Astrocyte (in vitro differentiated cells and primary cell): ENCODE results near the gene LIMS2. TPM values are rescaled to one million over a fixed set of nuclear protein-coding genes. Genes with fewer than 3 reads are reported as not detected.

Source experiments
- DNase-seq: peaks from one replicate; pipeline ENCODE4 v3.0.0-alpha.2; 2010; ENCODE audit warnings: low read depth
- FAIRE-seq: peaks from 2 replicates; lab custom pipeline; 2011; peaks lifted over from hg19 to GRCh38; lab: Jason Lieb, UNC
- H2AFZ ChIP-seq: 2 replicates; pipeline ENCODE4 v1.6.0; 2012; ENCODE audit warnings: low read depth, low read length, inconsistent platforms
- H3K27ac ChIP-seq: 2 replicates; pipeline ENCODE4 v1.5.1; 2011; ENCODE audit warnings: low read depth, low read length, inconsistent platforms
- H3K27me3 ChIP-seq: 2 replicates; pipeline ENCODE4 v1.6.0; 2011; ENCODE audit warnings: low read length, inconsistent platforms; ENCODE audit not compliant: insufficient read depth
- H3K36me3 ChIP-seq: 2 replicates; pipeline ENCODE4 v1.5.1; 2011; ENCODE audit warnings: low read length, inconsistent platforms; ENCODE audit not compliant: insufficient read depth
- H3K4me1 ChIP-seq: 2 replicates; pipeline ENCODE4 v1.5.1; 2011; ENCODE audit warnings: low read length, inconsistent platforms; ENCODE audit not compliant: insufficient read depth
- H3K4me2 ChIP-seq: 2 replicates; pipeline ENCODE4 v1.6.0; 2012; ENCODE audit warnings: low read length, inconsistent platforms
- H3K4me3 ChIP-seq: 2 replicates; pipeline ENCODE4 v1.5.1; 2011; ENCODE audit warnings: low read depth, mild to moderate bottlenecking, low read length, inconsistent platforms; ENCODE audit not compliant: insufficient read depth
- H3K79me2 ChIP-seq: 2 replicates; pipeline ENCODE4 v1.6.0; 2012; ENCODE audit warnings: mild to moderate bottlenecking, low read length, inconsistent platforms; ENCODE audit not compliant: insufficient read depth
- H3K9ac ChIP-seq: 2 replicates; pipeline ENCODE4 v1.6.0; 2012; ENCODE audit warnings: mild to moderate bottlenecking, low read length, inconsistent platforms
- H3K9me3 ChIP-seq: 2 replicates; pipeline ENCODE4 v1.5.1; 2012; ENCODE audit warnings: low read depth, mild to moderate bottlenecking, low read length, inconsistent platforms; ENCODE audit not compliant: insufficient read depth
- H4K20me1 ChIP-seq: 2 replicates; pipeline ENCODE4 v1.6.0; 2012; ENCODE audit warnings: low read length, inconsistent platforms; ENCODE audit not compliant: insufficient read depth
- H3K27ac Mint-ChIP-seq: one replicate; pipeline ENCODE4 v1.8.0; 2021; ENCODE audit warnings: mild to moderate bottlenecking, mixed read lengths; ENCODE audit not compliant: unreplicated experiment
- H3K27me3 Mint-ChIP-seq: one replicate; pipeline ENCODE4 v1.8.0; 2021; ENCODE audit warnings: low read depth, mixed read lengths; ENCODE audit not compliant: unreplicated experiment
- H3K36me3 Mint-ChIP-seq: one replicate; pipeline ENCODE4 v1.8.0; 2021; ENCODE audit warnings: low read depth, mixed read lengths; ENCODE audit not compliant: unreplicated experiment
- H3K4me1 Mint-ChIP-seq: one replicate; pipeline ENCODE4 v1.8.0; 2021; ENCODE audit warnings: low read depth, mixed read lengths; ENCODE audit not compliant: unreplicated experiment
- H3K4me3 Mint-ChIP-seq: one replicate; pipeline ENCODE4 v1.8.0; 2021; ENCODE audit warnings: mild to moderate bottlenecking, moderate library complexity, mixed read lengths; ENCODE audit not compliant: unreplicated experiment
- H3K9me3 Mint-ChIP-seq: one replicate; pipeline ENCODE4 v1.8.0; 2021; ENCODE audit warnings: mild to moderate bottlenecking, mixed read lengths; ENCODE audit not compliant: unreplicated experiment
- CTCF ChIP-seq: IDR thresholded peaks from 2 replicates; pipeline ENCODE4 v1.5.1; 2011; ENCODE audit warnings: low read depth, mild to moderate bottlenecking, inconsistent platforms, low read length, moderate library complexity; ENCODE audit not compliant: insufficient read depth
- EZH2 ChIP-seq: IDR thresholded peaks from 2 replicates; pipeline ENCODE4 v1.6.1; 2012; ENCODE audit warnings: mild to moderate bottlenecking, low read length, inconsistent platforms; ENCODE audit not compliant: insufficient read depth
- total RNA-seq: library from RNA; stranded (reverse); gene quantifications from 2 replicates; pipeline ENCODE4 v1.2.1, GENCODE V29; 2021

Gene LIMS2
- total RNA-seq, 1 donor from 2014 or later, result 73.3 TPM

GRCh38 chr2:127619203-127619590 is 56.1 kb downstream of the LIMS2 start:
- no peaks in the 10 kb centered on the region for H3K79me2 ChIP-seq
- no peak overlapping the region for H3K27ac Mint-ChIP-seq
- no peak overlapping the region for H3K9ac ChIP-seq
- no peak overlapping the region for H2AFZ ChIP-seq
- H3K27me3 ChIP-seq, result no peaks in the 10 kb centered on the region
- peaks cover 4% of the 10 kb centered on the region for H3K36me3 Mint-ChIP-seq
- H3K9me3 Mint-ChIP-seq, result peaks cover 7% of the 10 kb centered on the region
- H3K4me3 ChIP-seq, result no peak overlapping the region
- no peaks in the 10 kb centered on the region for H3K36me3 ChIP-seq
- H3K27ac ChIP-seq, result no peak overlapping the region
- H3K4me2 ChIP-seq, result no peak overlapping the region
- H3K4me3 Mint-ChIP-seq, result no peak overlapping the region
- H4K20me1 ChIP-seq, result no peaks in the 10 kb centered on the region
- peaks cover 28% of the 10 kb centered on the region for H3K4me1 Mint-ChIP-seq
- TF ChIP-seq CTCF (no peak), EZH2 (no peak)
- no peaks in the 10 kb centered on the region for H3K9me3 ChIP-seq
- FAIRE-seq (no peak), DNase-seq (no peak)
- H3K27me3 Mint-ChIP-seq, result peaks cover 12% of the 10 kb centered on the region
- H3K4me1 ChIP-seq, result peaks cover 11% of the 10 kb centered on the region

DNA sequence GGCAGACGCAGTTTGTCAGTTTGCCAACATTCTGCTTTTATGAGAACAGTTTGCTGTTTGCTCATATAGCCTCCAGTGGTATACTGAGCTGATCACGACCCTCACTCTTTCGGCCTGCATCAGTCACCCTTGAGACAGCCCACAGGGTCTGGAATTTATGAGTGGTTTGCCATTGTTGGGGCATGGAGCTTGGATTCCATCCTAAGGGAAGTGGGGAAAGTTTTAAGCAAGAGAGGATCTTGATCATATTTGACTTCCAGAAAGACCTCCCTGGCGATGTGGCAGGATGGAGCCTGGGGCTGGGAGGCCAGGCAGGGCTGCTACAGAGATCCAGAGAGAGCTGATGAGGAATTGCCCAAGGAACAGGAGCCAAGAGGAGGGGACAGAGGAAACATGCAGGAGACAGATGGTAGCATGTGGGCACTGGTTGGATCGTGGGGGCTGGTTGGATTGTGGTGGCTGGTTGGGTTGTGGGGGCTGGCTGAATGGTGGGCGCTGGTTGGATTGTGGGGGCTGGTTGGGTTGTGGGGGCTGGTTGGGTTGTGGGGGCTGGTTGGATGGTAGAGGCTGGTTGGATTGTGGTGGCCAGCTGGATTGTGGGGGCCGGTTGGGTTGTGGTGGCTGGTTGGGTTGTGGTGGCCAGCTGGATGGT is 56.7 kb downstream of the LIMS2 start:
- H3K4me2 ChIP-seq, result no peak overlapping the region
- peaks cover 10% of the 10 kb centered on the region for H3K9me3 Mint-ChIP-seq
- H3K79me2 ChIP-seq, result no peaks in the 10 kb centered on the region
- TF ChIP-seq CTCF, result no peak
- no peak for TF ChIP-seq EZH2
- peaks cover 24% of the 10 kb centered on the region for H3K4me1 Mint-ChIP-seq
- H3K4me1 ChIP-seq, result peaks cover 6% of the 10 kb centered on the region
- no peak overlapping the region for H2AFZ ChIP-seq
- H3K36me3 ChIP-seq, result no peaks in the 10 kb centered on the region
- H3K4me3 ChIP-seq, result no peak overlapping the region
- H4K20me1 ChIP-seq, result no peaks in the 10 kb centered on the region
- no peak overlapping the region for H3K9ac ChIP-seq
- no peak overlapping the region for H3K27ac ChIP-seq
- H3K27me3 ChIP-seq, result no peaks in the 10 kb centered on the region
- H3K9me3 ChIP-seq, result peaks cover 2% of the 10 kb centered on the region
- no peak for FAIRE-seq
- no peak for DNase-seq
- H3K4me3 Mint-ChIP-seq, result no peak overlapping the region
- peaks cover 4% of the 10 kb centered on the region for H3K36me3 Mint-ChIP-seq
- H3K27me3 Mint-ChIP-seq, result peaks cover 14% of the 10 kb centered on the region
- peak overlapping the region; percentile 66 for H3K27ac Mint-ChIP-seq

- FAIRE-seq, result no peak
- H3K27ac Mint-ChIP-seq, result no peak overlapping the region
- peaks cover 19% of the 10 kb centered on the region for H3K4me1 Mint-ChIP-seq
Measured at GRCh38 chr2:127615511-127616166, 59.7 kb downstream of the LIMS2 start.

More at GRCh38 chr2:127615511-127616166, 59.7 kb downstream of the LIMS2 start:
- no peak overlapping the region for H3K4me2 ChIP-seq
- no peaks in the 10 kb centered on the region for H3K79me2 ChIP-seq
- DNase-seq, result no peak
- H3K4me3 ChIP-seq, result no peak overlapping the region
- TF ChIP-seq EZH2 (no peak), CTCF (no peak)
- H3K9ac ChIP-seq, result no peak overlapping the region
- peaks cover 14% of the 10 kb centered on the region for H3K27me3 Mint-ChIP-seq
- H3K27me3 ChIP-seq, result no peaks in the 10 kb centered on the region
- H3K36me3 Mint-ChIP-seq, result peaks cover 2% of the 10 kb centered on the region
- H3K4me1 ChIP-seq, result no peaks in the 10 kb centered on the region
- peaks cover 21% of the 10 kb centered on the region for H3K9me3 Mint-ChIP-seq
- H3K36me3 ChIP-seq, result no peaks in the 10 kb centered on the region
- H3K4me3 Mint-ChIP-seq, result peak overlapping the region; percentile 37
- H4K20me1 ChIP-seq, result no peaks in the 10 kb centered on the region
- peaks cover 9% of the 10 kb centered on the region for H3K9me3 ChIP-seq
- H3K27ac ChIP-seq, result no peak overlapping the region
- H2AFZ ChIP-seq, result no peak overlapping the region
